ENCODE data around the gene PLXNB1.

- TF ChIP-seq POLR2A (IDR thresholded peaks at IDR 0.05; ENCODE audit: borderline replicate concordance, extremely low read depth, insufficient read depth, insufficient read length) (no peak), REST (IDR thresholded peaks at IDR 0.05; ENCODE audit: low read depth) (no peak), CEBPB (IDR thresholded peaks at IDR 0.05; ENCODE audit: low read depth) (no peak), FOSL1 (IDR thresholded peaks at IDR 0.05; ENCODE audit: low read depth) (no peak), CTCF (IDR thresholded peaks at IDR 0.05 in 2 of 3, conservative IDR thresholded peaks at IDR 0.05 in 1 of 3; ENCODE audit: borderline replicate concordance in 1 of 3, insufficient read depth in 1 of 3, low read depth in 2 of 3, low read length in 2 of 3) (no peak), EZH2 (IDR thresholded peaks at IDR 0.05) (no peak), YY1 (IDR thresholded peaks at IDR 0.05; ENCODE audit: extremely low read depth, insufficient replicate concordance, low read depth, low read length) (no peak), POLR2AphosphoS5 (IDR thresholded peaks at IDR 0.05; ENCODE audit: low read depth, low read length) (no peak), JUND (IDR thresholded peaks at IDR 0.05) (no peak), RAD21 (IDR thresholded peaks at IDR 0.05; ENCODE audit: low read depth) (no peak), SIN3A (IDR thresholded peaks at IDR 0.05; ENCODE audit: low read depth) (no peak), ATF3 (IDR thresholded peaks at IDR 0.05) (no peak)
Observed at GRCh38 chr3:48476426-48477053, 46.7 kb upstream of the PLXNB1 start.
